Uterus (tissue), 2 donors: ENCODE results near the gene BBC3.

Experiments used
- CTCF ChIP-seq, 4 experiments: fragments of 200-600 bp in 2 of 4; fragments of 450-650 bp in 2 of 4; sonication (generic) in 2 of 4; IDR thresholded peaks; one replicate each; pipeline ENCODE4 v1.5.1; 2016 to 2019; ENCODE audit warnings: antibody characterized with exemption in 4 of 4, mild to moderate bottlenecking in 2 of 4, moderate library complexity in 1 of 4
- POLR2A ChIP-seq, 2 donors: fragments of 450-650 bp; IDR thresholded peaks; one replicate each; pipeline ENCODE4 v1.6.1; 2016; ENCODE audit warnings: antibody characterized with exemption in 2 of 2, mild to moderate bottlenecking in 1 of 2, moderate library complexity in 1 of 2

GRCh38 chr19:47183601-47184000 lies 47.4 kb downstream of the BBC3 start:
- TF ChIP-seq CTCF (IDR thresholded peaks at IDR 0.05), result no peak
- TF ChIP-seq POLR2A (IDR thresholded peaks at IDR 0.05), result no peak
